ENCODE measurements around the gene NKD1. TPM values are rescaled to one million over a fixed set of nuclear protein-coding genes. Genes with fewer than 3 reads are reported as not detected.

Gene NKD1
- total and polyA plus RNA-seq, 2 donors from 2014 or later = 1.1 to 9.9 TPM

DNA sequence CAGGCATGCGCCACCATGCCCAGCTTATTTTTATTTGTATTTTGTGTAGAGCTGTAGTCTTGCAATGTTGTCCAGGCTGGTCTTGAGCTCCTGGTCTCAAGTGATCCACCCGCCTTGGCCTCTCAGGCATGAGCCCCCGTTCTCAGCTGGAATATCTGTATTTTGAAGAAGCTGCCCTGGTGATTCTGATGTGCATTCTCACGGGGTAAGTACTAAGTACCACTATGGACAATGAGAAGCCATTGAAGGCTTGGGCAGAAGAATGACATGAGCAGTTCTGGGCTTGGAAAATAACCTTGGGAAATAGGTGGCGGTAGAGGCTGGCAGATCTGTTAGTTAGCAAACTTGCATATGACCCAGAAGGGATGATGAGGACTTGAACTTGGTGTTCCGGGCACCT lies 15.6 kb upstream of the NKD1 start:
- H3K27ac ChIP-seq (ENCODE audit: low read depth in 2 of 2, low read length in 2 of 2) = no peak overlapping the region
- TF ChIP-seq, protein P1, sequence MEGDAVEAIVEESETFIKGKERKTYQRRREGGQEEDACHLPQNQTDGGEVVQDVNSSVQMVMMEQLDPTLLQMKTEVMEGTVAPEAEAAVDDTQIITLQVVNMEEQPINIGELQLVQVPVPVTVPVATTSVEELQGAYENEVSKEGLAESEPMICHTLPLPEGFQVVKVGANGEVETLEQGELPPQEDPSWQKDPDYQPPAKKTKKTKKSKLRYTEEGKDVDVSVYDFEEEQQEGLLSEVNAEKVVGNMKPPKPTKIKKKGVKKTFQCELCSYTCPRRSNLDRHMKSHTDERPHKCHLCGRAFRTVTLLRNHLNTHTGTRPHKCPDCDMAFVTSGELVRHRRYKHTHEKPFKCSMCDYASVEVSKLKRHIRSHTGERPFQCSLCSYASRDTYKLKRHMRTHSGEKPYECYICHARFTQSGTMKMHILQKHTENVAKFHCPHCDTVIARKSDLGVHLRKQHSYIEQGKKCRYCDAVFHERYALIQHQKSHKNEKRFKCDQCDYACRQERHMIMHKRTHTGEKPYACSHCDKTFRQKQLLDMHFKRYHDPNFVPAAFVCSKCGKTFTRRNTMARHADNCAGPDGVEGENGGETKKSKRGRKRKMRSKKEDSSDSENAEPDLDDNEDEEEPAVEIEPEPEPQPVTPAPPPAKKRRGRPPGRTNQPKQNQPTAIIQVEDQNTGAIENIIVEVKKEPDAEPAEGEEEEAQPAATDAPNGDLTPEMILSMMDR (IDR thresholded peaks at IDR 0.05; ENCODE audit: borderline replicate concordance, extremely low read depth, insufficient read depth) = no peak
- H3K4me1 ChIP-seq (ENCODE audit: control insufficient read depth in 2 of 3, insufficient read depth in 2 of 3, low read depth in 1 of 3, low read length in 3 of 3) = no peaks in the 10 kb centered on the region
- intact Hi-C loops (cut with DNase I) = no loop called here
- FAIRE-seq (no peak), DNase-seq (peak in 1 of 5 donors; percentile 8)
- peaks cover 0 to 6% (median 0%) of the 10 kb centered on the region in 3 donors for H3K9me3 ChIP-seq (ENCODE audit: control insufficient read depth in 2 of 3, insufficient read depth in 1 of 3, low read length in 3 of 3)
- no peak overlapping the region for H3K4me3 ChIP-seq (ENCODE audit: low read length in 3 of 3)
- no peak overlapping the region for H3K9ac ChIP-seq (ENCODE audit: low read length in 3 of 3)
- no peaks in the 10 kb centered on the region for H3K27me3 ChIP-seq (ENCODE audit: control insufficient read depth, insufficient read depth, low read length)
- no peaks in the 10 kb centered on the region for H3K36me3 ChIP-seq (ENCODE audit: control insufficient read depth in 2 of 3, insufficient read depth in 3 of 3, low read length in 3 of 3)

DNA sequence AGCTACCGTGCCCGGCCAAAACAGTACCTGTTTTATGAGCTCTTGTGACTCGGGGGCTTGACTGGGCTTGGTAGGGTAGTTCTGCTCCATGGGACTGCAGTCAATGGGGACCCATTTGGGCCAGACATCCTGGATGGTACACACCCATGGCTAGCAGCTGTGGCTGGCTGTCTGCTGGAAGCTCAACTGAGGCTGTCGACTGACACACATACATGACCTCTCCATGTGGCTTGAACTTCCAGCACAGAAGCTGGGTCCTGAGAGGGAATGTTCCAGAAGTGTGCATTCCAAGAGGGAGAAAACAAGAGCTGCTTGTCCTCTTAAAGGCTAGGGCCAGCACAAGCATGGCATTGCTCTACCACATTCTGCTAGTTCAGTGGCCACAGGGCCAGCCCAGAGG lies 14.9 kb upstream of the NKD1 start:
- peak in 1 of 5 donors; percentile 2 for DNase-seq
- H3K4me3 ChIP-seq (ENCODE audit: low read length in 3 of 3) = no peak overlapping the region
- no peak for FAIRE-seq
- TF ChIP-seq, protein P1 (IDR thresholded peaks at IDR 0.05; ENCODE audit: borderline replicate concordance, extremely low read depth, insufficient read depth) = no peak
- H3K27ac ChIP-seq (ENCODE audit: low read depth in 2 of 2, low read length in 2 of 2) = no peak overlapping the region
- no peak overlapping the region for H3K9ac ChIP-seq (ENCODE audit: low read length in 3 of 3)
- H3K36me3 ChIP-seq (ENCODE audit: control insufficient read depth in 2 of 3, insufficient read depth in 3 of 3, low read length in 3 of 3) = no peaks in the 10 kb centered on the region
- intact Hi-C loops (cut with DNase I) = no loop called here
- peaks cover 0 to 6% (median 0%) of the 10 kb centered on the region in 3 donors for H3K9me3 ChIP-seq (ENCODE audit: control insufficient read depth in 2 of 3, insufficient read depth in 1 of 3, low read length in 3 of 3)
- no peaks in the 10 kb centered on the region for H3K27me3 ChIP-seq (ENCODE audit: control insufficient read depth, insufficient read depth, low read length)
- no peaks in the 10 kb centered on the region for H3K4me1 ChIP-seq (ENCODE audit: control insufficient read depth in 2 of 3, insufficient read depth in 2 of 3, low read depth in 1 of 3, low read length in 3 of 3)

DNA sequence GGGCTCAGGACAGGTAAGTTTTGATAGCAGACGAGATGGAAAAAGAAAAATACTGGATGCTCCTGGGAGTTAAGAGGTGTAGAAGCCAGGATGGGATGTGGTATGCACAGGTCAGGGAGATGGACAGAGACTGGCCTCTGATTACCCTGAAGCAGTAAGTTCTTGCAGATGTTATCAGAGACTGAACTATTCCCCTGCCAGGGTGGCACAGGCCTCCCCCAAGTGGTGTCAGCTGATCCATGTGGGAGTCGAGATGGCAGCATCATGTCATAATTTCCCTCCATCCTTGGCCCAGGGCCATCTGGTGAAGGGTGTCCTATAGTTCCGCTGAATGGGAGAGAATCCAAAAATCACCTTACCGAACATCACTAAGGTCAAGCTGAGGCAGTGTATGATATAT lies 14.1 kb upstream of the NKD1 start:
- FAIRE-seq (no peak), DNase-seq (peak in 1 of 5 donors; percentile 20)
- intact Hi-C loops (cut with DNase I) = no loop called here

More for the DNA sequence above, 14.1 kb upstream of the NKD1 start:
- Histone ChIP-seq H3K36me3 (ENCODE audit: control insufficient read depth in 2 of 3, insufficient read depth in 3 of 3, low read length in 3 of 3) (no peaks in the 10 kb centered on the region), H3K27me3 (ENCODE audit: control insufficient read depth, insufficient read depth, low read length) (no peaks in the 10 kb centered on the region), H3K4me1 (ENCODE audit: control insufficient read depth in 2 of 3, insufficient read depth in 2 of 3, low read depth in 1 of 3, low read length in 3 of 3) (no peaks in the 10 kb centered on the region), H3K27ac (ENCODE audit: low read depth in 2 of 2, low read length in 2 of 2) (no peak overlapping the region), H3K4me3 (ENCODE audit: low read length in 3 of 3) (no peak overlapping the region), H3K9me3 (ENCODE audit: control insufficient read depth in 2 of 3, insufficient read depth in 1 of 3, low read length in 3 of 3) (peaks cover 0 to 6% (median 0%) of the 10 kb centered on the region in 3 donors), H3K9ac (ENCODE audit: low read length in 3 of 3) (no peak overlapping the region)
- TF ChIP-seq, protein P1 (IDR thresholded peaks at IDR 0.05; ENCODE audit: borderline replicate concordance, extremely low read depth, insufficient read depth) = no peak

All from kidney (tissue), 14 donors.